Large intestine (tissue), 3 donors: Measurements from ENCODE around the gene PIP5K1B. TPM values are rescaled to one million over a fixed set of nuclear protein-coding genes. Genes with fewer than 3 reads are reported as not detected.
"Not testable (repeated sequence)": the region's sequence is repeated elsewhere in the genome, so short reads cannot be mapped to it uniquely, and the experiment has no call there.

Experiments used
- DNase-seq, 2 donors: peaks; one replicate each; pipeline versions ENCODE4 v3.0.0 to v3.0.0-alpha.2; 2013
- H3K27ac ChIP-seq: one replicate; pipeline ENCODE4 v1.5.1; 2013; ENCODE audit warnings: low read length
- H3K27me3 ChIP-seq: 2 replicates; pipeline ENCODE4 v1.6.1; 2013; ENCODE audit warnings: low read length; ENCODE audit not compliant: control insufficient read depth, insufficient read depth
- H3K36me3 ChIP-seq: 2 replicates; pipeline ENCODE4 v1.6.1; 2013; ENCODE audit warnings: low read length; ENCODE audit not compliant: control insufficient read depth, insufficient read depth
- H3K4me1 ChIP-seq: one replicate; pipeline ENCODE4 v1.6.1; 2013; ENCODE audit warnings: low read length; ENCODE audit not compliant: control insufficient read depth, insufficient read depth
- H3K4me3 ChIP-seq: one replicate; pipeline ENCODE4 v1.5.1; 2013; ENCODE audit warnings: low read length
- H3K9me3 ChIP-seq: one replicate; pipeline ENCODE4 v1.6.1; 2013; ENCODE audit warnings: mild to moderate bottlenecking, low read depth, low read length, moderate library complexity; ENCODE audit not compliant: control insufficient read depth
- WGBS: methylation state at CpG from one replicate; pipeline ENCODE4 v1.1.5; 2013; ENCODE audit warnings: low lambda C conversion rate; ENCODE audit not compliant: insufficient coverage; 5-methylcytosine and 5-hydroxymethylcytosine counted together
- polyA plus RNA-seq: library from polyadenylated mRNA; unstranded; fragments of 120-200 nt; gene quantifications from one replicate; pipeline ENCODE4 v1.2.1, GENCODE V29; 2013

PIP5K1B gene
- polyA plus RNA-seq, 1 donor, result 57.9 TPM

DNA sequence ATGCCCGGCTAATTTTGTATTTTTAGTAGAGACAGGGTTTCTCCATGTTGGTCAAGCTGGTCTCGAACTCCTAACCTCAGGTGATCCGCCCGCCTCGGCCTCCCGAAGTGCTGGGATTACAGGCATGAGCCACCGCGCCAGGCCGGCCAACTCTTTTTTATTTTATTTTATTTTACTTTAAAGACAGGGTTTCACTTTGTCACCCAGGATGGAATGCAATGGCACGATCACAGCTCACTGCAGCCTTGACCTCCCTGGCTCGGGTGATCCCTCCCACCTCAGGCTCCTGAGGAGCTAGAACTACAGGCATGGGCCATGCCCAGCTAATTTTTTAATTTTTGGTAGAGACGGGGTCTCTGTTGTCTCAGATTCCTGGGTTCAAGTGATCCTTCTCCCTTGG, 345.9 kb downstream of the PIP5K1B start:
- H3K9me3 ChIP-seq, H3K4me1 ChIP-seq, DNase-seq, H3K4me3 ChIP-seq, H3K27me3 ChIP-seq, H3K27ac ChIP-seq: not testable (repeated sequence)
- WGBS, result 95% methylated on average over 4 of the region's 12 CpGs
- peaks cover 23% of the 10 kb centered on the region for H3K36me3 ChIP-seq

DNA sequence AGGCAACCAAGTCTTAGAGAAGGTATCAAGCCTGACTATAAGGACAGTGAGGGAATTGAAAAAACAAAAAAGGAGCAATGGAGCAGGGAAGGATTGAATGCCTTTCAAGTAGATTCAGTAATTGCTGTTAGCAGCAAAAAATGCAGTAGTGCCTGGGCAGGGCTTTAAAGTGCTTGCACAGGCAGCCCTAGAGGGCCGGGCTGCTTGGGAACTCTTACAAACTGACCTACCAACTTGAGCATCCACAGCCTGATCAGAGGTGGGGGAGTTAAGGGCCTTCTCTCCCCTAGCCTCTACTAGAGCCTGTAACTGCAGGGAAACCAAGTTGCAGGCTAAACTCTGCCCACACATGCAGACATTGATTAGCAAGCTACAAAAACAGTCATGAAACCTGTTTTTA, 349.9 kb downstream of the PIP5K1B start:
- Histone ChIP-seq H3K4me3 (no peak overlapping the region), H3K27ac (no peak overlapping the region), H3K27me3 (no peaks in the 10 kb centered on the region), H3K4me1 (no peaks in the 10 kb centered on the region), H3K9me3 (no peaks in the 10 kb centered on the region), H3K36me3 (peaks cover 16% of the 10 kb centered on the region)
- no peak for DNase-seq
- WGBS, result no CpG with 5 or more reads among the region's 1 CpG

DNA sequence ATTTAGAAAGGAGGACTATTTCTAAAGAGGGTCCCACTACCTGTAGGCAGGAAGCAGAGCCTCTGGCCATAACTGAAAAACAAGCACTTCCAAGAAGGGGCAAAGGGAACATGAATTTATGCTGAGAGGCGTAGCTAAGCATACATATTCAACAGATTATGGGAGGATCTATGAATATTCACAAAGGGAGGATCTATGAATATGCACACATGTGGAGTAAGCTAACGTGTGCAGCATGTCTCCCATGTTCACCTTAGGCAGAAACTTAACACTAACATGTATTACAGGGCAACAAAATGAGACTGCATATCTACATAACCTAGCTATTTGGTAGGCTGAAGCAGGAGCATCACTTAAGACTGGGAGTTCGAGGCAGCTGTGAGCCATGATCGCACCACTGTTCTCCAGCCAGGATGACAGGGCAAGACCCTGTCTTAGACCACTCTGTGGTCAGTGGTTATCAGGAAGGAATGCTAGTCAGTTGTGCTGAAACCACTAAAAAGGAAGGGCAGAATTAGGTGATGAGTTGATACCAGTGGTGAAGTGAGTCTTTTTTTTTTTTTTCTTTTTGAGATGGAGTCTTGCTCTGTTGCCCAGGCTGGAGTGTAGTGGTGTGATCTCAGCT, 351.3 kb downstream of the PIP5K1B start:
- no peaks in the 10 kb centered on the region for H3K9me3 ChIP-seq
- no peaks in the 10 kb centered on the region for H3K4me1 ChIP-seq
- DNase-seq, result no peak
- H3K36me3 ChIP-seq, result peaks cover 19% of the 10 kb centered on the region
- WGBS, result 100% methylated on average over 1 of the region's 4 CpGs
- H3K27ac ChIP-seq, result no peak overlapping the region
- H3K4me3 ChIP-seq, result no peak overlapping the region
- no peaks in the 10 kb centered on the region for H3K27me3 ChIP-seq

DNA sequence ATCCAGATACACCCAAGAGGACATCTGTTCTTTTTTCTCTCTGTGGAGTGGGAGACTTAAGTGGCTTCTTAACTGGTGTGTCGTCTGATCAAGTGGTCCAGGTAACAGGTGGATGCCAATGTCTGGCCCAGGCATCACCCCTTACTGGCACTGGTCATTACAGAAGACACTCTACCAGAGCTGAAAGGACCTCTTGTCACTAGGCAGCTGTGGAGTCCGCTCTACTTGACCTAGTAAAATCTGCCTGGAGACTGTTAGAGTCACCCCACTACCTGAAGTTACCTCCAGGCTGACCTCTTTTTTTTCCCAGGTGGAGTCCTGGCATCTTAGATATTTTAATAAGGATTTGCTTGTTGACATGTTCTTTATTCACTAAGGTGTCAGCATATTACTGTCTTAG, 353.1 kb downstream of the PIP5K1B start:
- Histone ChIP-seq H3K36me3 (peaks cover 19% of the 10 kb centered on the region), H3K4me1 (no peaks in the 10 kb centered on the region), H3K27me3 (no peaks in the 10 kb centered on the region), H3K27ac (no peak overlapping the region), H3K9me3 (no peaks in the 10 kb centered on the region), H3K4me3 (no peak overlapping the region)
- no peak for DNase-seq
- no CpG with 5 or more reads among the region's 2 CpGs for WGBS

Other genes starting within 250 kb of the PIP5K1B start
- gene TMEM252, start 164.4 kb upstream of the PIP5K1B start, polyA plus RNA-seq, result 2.4 TPM